Endothelial cell of umbilical vein (primary cell): Measurements from ENCODE around the gene ZBTB48. TPM values are rescaled to one million over a fixed set of nuclear protein-coding genes. Genes with fewer than 3 reads are reported as not detected.

Source experiments
- BruUV-seq: library from RNA; stranded (reverse); fragments of 400-500 nt; replicated peaks from 2 replicates; lab custom pipeline; 2021; lab: Mats Ljungman, UMichigan
- CTCF ChIA-PET: fragments of 300-600, 350-600 bp; sonication (Branson Sonifier 250); formaldehyde crosslinking; loops from one replicate; lab custom pipeline; 2021; ENCODE audit warnings: antibody characterized with exemption, inconsistent platforms; lab: Charles Lee
- POLR2A ChIA-PET: fragments of 300-600, 350-600 bp; sonication (Branson Sonifier 250); formaldehyde crosslinking; loops from one replicate; lab custom pipeline; 2021; ENCODE audit warnings: antibody characterized with exemption, inconsistent platforms; lab: Charles Lee
- DNase-seq: peaks from one replicate; pipeline ENCODE4 v3.0.0-alpha.2; 2011; ENCODE audit warnings: low read depth, low spot score
- FAIRE-seq: peaks from 2 replicates; lab custom pipeline; 2011; peaks lifted over from hg19 to GRCh38; lab: Jason Lieb, UNC
- H2AFZ ChIP-seq: 2 replicates; pipeline ENCODE4 v1.6.0; 2012; ENCODE audit warnings: low read depth, low read length, control low read depth, inconsistent platforms
- H3K27ac ChIP-seq: 2 replicates; pipeline ENCODE4 v1.5.1; 2011; ENCODE audit warnings: low read depth, mild to moderate bottlenecking, control low read depth, low read length, moderate library complexity; ENCODE audit not compliant: insufficient read depth
- H3K27me3 ChIP-seq, 2 experiments: 2 replicates each; pipeline versions ENCODE4 v1.6.0 to v1.6.1; 2011; ENCODE audit warnings: low read length in 2 of 2, mixed read lengths in 1 of 2; ENCODE audit not compliant: control insufficient read depth in 2 of 2, insufficient read depth in 2 of 2
- H3K36me3 ChIP-seq, 2 experiments: 2 replicates in 1 of 2; 3 replicates in 1 of 2; pipeline ENCODE4 v1.5.1; 2011; ENCODE audit warnings: low read length in 2 of 2, mild to moderate bottlenecking in 1 of 2, moderate library complexity in 1 of 2; ENCODE audit not compliant: control insufficient read depth in 2 of 2, insufficient read depth in 2 of 2; ENCODE audit errors: extremely low read depth in 1 of 2
- H3K4me1 ChIP-seq: 3 replicates; pipeline ENCODE4 v1.5.1; 2011; ENCODE audit warnings: mild to moderate bottlenecking, low read length; ENCODE audit not compliant: control insufficient read depth, insufficient read depth; ENCODE audit errors: extremely low read depth
- H3K4me2 ChIP-seq: 2 replicates; pipeline ENCODE4 v1.6.1; 2011; ENCODE audit warnings: low read length, control low read depth, mixed read lengths; ENCODE audit not compliant: insufficient read depth
- H3K4me3 ChIP-seq, 3 experiments: fragments of 200-600 bp in 1 of 3; sonication (generic), shearing (Covaris generic) in 1 of 3; replicated peaks in 1 of 3; 2 replicates each; pipeline ENCODE4 v1.5.1; 2011 to 2016; ENCODE audit warnings: control low read depth in 3 of 3, low read length in 3 of 3, mild to moderate bottlenecking in 2 of 3, inconsistent platforms in 1 of 3, low read depth in 1 of 3, moderate library complexity in 1 of 3; ENCODE audit not compliant: insufficient read depth in 1 of 3
- H3K79me2 ChIP-seq: 2 replicates; pipeline ENCODE4 v1.6.0; 2012; ENCODE audit warnings: low read length, inconsistent platforms; ENCODE audit not compliant: control insufficient read depth, insufficient read depth
- H3K9ac ChIP-seq: replicated peaks from 2 replicates; pipeline ENCODE3; 2011; ENCODE audit warnings: low read length, control low read depth; ENCODE audit not compliant: insufficient read depth; ENCODE audit errors: extremely low read depth
- H3K9me1 ChIP-seq: replicated peaks from 3 replicates; pipeline ENCODE4 v1.6.0; 2011; ENCODE audit warnings: mild to moderate bottlenecking, low read length; ENCODE audit not compliant: control insufficient read depth, insufficient read depth; ENCODE audit errors: extremely low read depth
- H3K9me3 ChIP-seq: replicated peaks from 2 replicates; pipeline ENCODE4 v1.5.1; 2012; ENCODE audit warnings: low read length, inconsistent platforms; ENCODE audit not compliant: control insufficient read depth, insufficient read depth
- H4K20me1 ChIP-seq: replicated peaks from 2 replicates; pipeline ENCODE3; 2011; ENCODE audit warnings: mild to moderate bottlenecking, low read length; ENCODE audit not compliant: control insufficient read depth, insufficient read depth; ENCODE audit errors: extremely low read depth
- EZH2 ChIP-seq: IDR thresholded peaks from 2 replicates; pipeline ENCODE4 v1.6.1; 2012; ENCODE audit warnings: borderline replicate concordance, low read depth, mild to moderate bottlenecking, moderate library complexity, low read length, inconsistent platforms; ENCODE audit not compliant: severe bottlenecking
- FOS ChIP-seq: IDR thresholded peaks from 2 replicates; pipeline ENCODE4 v1.6.1; 2011; ENCODE audit warnings: mild to moderate bottlenecking, low read length, moderate library complexity, borderline replicate concordance; ENCODE audit not compliant: insufficient read depth
- GATA2 ChIP-seq: IDR thresholded peaks from 2 replicates; pipeline ENCODE4 v1.7.0; 2011; ENCODE audit warnings: low read depth, mild to moderate bottlenecking, moderate library complexity, mixed read lengths, low read length; ENCODE audit not compliant: insufficient read length, insufficient read depth
- JUN ChIP-seq: IDR thresholded peaks from 2 replicates; pipeline ENCODE4 v1.6.1; 2011; ENCODE audit warnings: borderline replicate concordance, low read depth; ENCODE audit not compliant: insufficient read length, insufficient read depth
- MYC ChIP-seq: IDR thresholded peaks from one replicate; pipeline ENCODE4 v1.6.1; 2011; ENCODE audit warnings: mild to moderate bottlenecking, low read depth, low read length
- POLR2A ChIP-seq: IDR thresholded peaks from 2 replicates; pipeline ENCODE4 v1.6.1; 2012; ENCODE audit warnings: low read depth, mild to moderate bottlenecking, control low read depth, low read length
- POLR2AphosphoS5 ChIP-seq: IDR thresholded peaks from 2 replicates; pipeline ENCODE4 v1.6.1; 2012; ENCODE audit warnings: low read depth, mild to moderate bottlenecking, control low read depth, low read length, moderate library complexity; ENCODE audit not compliant: insufficient read depth
- dilution Hi-C: fragments of 300-500 bp; cut with MboI; formaldehyde crosslinking; loops from one replicate; pipeline ENCODE4 v1.15.0; 2019; ENCODE audit warnings: low sequenced_read_pairs; ENCODE audit not compliant: extremely low pct_ligation_motif_present
- intact Hi-C: fragments of 100-400 bp; cut with micrococcal nuclease; formaldehyde crosslinking; loops from one replicate; pipeline ENCODE4 v1.10.0; 2022
- polyA plus RNA-seq, 4 experiments: library from polyadenylated mRNA; depleted of rRNA in 3 of 4; stranded (reverse) in 3 of 4; unstranded in 1 of 4; fragments of >200 nt; gene quantifications; 2 replicates each; pipeline versions ENCODE4 v1.2.1 to v1.2.3, GENCODE V29; 2011 to 2012; ENCODE audit warnings: missing spikeins in 1 of 4
- total RNA-seq: library from RNA; stranded (reverse); gene quantifications from 2 replicates; pipeline ENCODE4 v1.2.3, GENCODE V29; 2021
- TF ChIP-seq, protein P1 (sequence below): IDR thresholded peaks from 2 replicates; pipeline ENCODE4 v1.6.1; 2011; ENCODE audit not compliant: insufficient read depth, insufficient read length
- TF ChIP-seq, protein P2 (sequence below), 2 donors: IDR thresholded peaks; 1 replicate in 1 of 2; 2 replicates in 1 of 2; pipeline ENCODE4 v1.5.1; 2011; ENCODE audit warnings: low read length in 2 of 2, mild to moderate bottlenecking in 2 of 2, moderate library complexity in 2 of 2, control low read depth in 1 of 2, inconsistent platforms in 1 of 2, low read depth in 1 of 2; ENCODE audit not compliant: insufficient read depth in 1 of 2; ENCODE audit errors: extremely low read depth in 1 of 2

Gene ZBTB48
- total and polyA plus RNA-seq, 2 donors (not counting 3 experiments of a cell fraction or from before 2014, with no cell fraction given) = 20.9 to 25.1 TPM

DNA sequence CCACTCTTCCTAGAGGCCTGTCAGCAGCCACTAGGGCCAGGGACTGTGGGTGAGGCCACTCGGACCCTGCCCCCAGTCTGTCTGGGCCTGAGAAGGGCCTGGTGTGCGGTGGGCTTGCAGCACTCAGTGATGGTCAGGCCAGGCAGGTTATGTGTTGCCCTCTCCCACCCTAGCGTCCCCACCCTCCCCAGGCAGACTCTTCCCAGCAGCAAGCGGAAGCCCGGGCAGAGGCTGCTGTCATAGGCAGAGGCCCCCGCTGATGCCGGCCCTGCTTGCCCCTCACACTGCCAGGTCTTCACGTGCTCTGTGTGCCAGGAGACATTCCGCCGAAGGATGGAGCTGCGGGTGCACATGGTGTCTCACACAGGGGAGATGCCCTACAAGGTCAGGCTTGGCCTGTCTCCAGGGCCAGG, 6.6 kb downstream of the ZBTB48 start:
- intact Hi-C loops (no loop called here), dilution Hi-C loops (no loop called here)
- H2AFZ ChIP-seq = no peak overlapping the region
- H4K20me1 ChIP-seq = no peaks in the 10 kb centered on the region
- no peak for DNase-seq
- H3K79me2 ChIP-seq = peaks cover 2% of the 10 kb centered on the region
- H3K9me3 ChIP-seq = no peaks in the 10 kb centered on the region
- TF ChIP-seq EZH2 (no peak), GATA2 (no peak), MYC (no peak), JUN (no peak), POLR2A (no peak), POLR2AphosphoS5 (no peak), FOS (no peak)
- TF ChIP-seq, protein P1, sequence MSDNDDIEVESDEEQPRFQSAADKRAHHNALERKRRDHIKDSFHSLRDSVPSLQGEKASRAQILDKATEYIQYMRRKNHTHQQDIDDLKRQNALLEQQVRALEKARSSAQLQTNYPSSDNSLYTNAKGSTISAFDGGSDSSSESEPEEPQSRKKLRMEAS = no peak
- TF ChIP-seq, protein P2, sequence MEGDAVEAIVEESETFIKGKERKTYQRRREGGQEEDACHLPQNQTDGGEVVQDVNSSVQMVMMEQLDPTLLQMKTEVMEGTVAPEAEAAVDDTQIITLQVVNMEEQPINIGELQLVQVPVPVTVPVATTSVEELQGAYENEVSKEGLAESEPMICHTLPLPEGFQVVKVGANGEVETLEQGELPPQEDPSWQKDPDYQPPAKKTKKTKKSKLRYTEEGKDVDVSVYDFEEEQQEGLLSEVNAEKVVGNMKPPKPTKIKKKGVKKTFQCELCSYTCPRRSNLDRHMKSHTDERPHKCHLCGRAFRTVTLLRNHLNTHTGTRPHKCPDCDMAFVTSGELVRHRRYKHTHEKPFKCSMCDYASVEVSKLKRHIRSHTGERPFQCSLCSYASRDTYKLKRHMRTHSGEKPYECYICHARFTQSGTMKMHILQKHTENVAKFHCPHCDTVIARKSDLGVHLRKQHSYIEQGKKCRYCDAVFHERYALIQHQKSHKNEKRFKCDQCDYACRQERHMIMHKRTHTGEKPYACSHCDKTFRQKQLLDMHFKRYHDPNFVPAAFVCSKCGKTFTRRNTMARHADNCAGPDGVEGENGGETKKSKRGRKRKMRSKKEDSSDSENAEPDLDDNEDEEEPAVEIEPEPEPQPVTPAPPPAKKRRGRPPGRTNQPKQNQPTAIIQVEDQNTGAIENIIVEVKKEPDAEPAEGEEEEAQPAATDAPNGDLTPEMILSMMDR (IDR thresholded peaks at IDR 0.05; ENCODE audit: extremely low read depth in 1 of 2, insufficient read depth in 1 of 2, low read depth in 1 of 2, low read length in 2 of 2) = no peak
- H3K4me3 ChIP-seq = no peak overlapping the region
- H3K9me1 ChIP-seq = no peaks in the 10 kb centered on the region
- H3K36me3 ChIP-seq = peaks cover 0 to 14% of the 10 kb centered on the region in 2 experiments
- ChIA-PET POLR2A (no interaction called here), CTCF (no interaction called here)
- FAIRE-seq = no peak
- H3K4me2 ChIP-seq = no peak overlapping the region
- no peak overlapping the region for H3K27ac ChIP-seq
- BruUV-seq = no TSS peak
- H3K27me3 ChIP-seq = no peaks in the 10 kb centered on the region
- no peaks in the 10 kb centered on the region for H3K4me1 ChIP-seq
- H3K9ac ChIP-seq = no peak overlapping the region
